OCI-LY7 (cell line): ENCODE results near the gene PET117.

Experiments used
- EZH2phosphoT487 ChIP-seq: fragments of 200-600 bp; sonication (generic); IDR thresholded peaks from 2 replicates; pipeline ENCODE4 v1.6.1; 2018; ENCODE audit warnings: low read depth, borderline replicate concordance, mild to moderate bottlenecking, mixed run types, antibody characterized with exemption, low read length, moderate library complexity, mixed read lengths
- TF ChIP-seq, protein P1 (sequence below): fragments of 200-600 bp; sonication (generic); conservative IDR thresholded peaks from 2 replicates; pipeline ENCODE4 v1.5.1; 2014; ENCODE audit warnings: mild to moderate bottlenecking, antibody characterized with exemption, low read length, moderate library complexity, mixed read lengths

DNA sequence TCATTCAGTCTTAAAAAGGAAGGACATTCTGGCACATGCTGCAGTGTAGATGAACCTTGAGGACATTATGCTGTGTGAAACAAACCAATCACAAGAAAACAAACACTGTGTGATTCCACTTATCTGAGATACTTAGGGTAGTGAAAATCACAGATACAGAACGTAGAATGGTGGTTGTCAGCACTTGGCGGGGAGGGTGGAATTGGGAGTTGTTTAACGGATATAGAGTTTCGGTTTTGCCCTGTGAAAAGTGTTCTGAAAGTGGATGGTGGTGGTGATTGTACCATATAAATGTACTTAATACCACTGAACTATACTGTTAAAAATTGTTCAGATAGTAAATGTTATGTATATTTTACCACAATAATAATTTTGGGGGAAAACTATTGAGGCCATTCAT, 18.4 kb downstream of the PET117 start:
- TF ChIP-seq, protein P1, sequence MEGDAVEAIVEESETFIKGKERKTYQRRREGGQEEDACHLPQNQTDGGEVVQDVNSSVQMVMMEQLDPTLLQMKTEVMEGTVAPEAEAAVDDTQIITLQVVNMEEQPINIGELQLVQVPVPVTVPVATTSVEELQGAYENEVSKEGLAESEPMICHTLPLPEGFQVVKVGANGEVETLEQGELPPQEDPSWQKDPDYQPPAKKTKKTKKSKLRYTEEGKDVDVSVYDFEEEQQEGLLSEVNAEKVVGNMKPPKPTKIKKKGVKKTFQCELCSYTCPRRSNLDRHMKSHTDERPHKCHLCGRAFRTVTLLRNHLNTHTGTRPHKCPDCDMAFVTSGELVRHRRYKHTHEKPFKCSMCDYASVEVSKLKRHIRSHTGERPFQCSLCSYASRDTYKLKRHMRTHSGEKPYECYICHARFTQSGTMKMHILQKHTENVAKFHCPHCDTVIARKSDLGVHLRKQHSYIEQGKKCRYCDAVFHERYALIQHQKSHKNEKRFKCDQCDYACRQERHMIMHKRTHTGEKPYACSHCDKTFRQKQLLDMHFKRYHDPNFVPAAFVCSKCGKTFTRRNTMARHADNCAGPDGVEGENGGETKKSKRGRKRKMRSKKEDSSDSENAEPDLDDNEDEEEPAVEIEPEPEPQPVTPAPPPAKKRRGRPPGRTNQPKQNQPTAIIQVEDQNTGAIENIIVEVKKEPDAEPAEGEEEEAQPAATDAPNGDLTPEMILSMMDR = no peak
- TF ChIP-seq EZH2phosphoT487 = no peak
